OCI-LY7 (cell line): ENCODE measurements around the gene ZMYM1. TPM values are rescaled to one million over a fixed set of nuclear protein-coding genes. Genes with fewer than 3 reads are reported as not detected.
A peak's percentile ranks its signal among the peaks of the same experiment; 100 is the strongest.

Experiments
- BruUV-seq: library from RNA; stranded (reverse); fragments of 400-500 nt; replicated peaks from 2 replicates; lab custom pipeline; 2021; lab: Mats Ljungman, UMichigan
- CTCF ChIA-PET: fragments of 300-600 bp; sonication (Branson Sonifier 250); formaldehyde crosslinking; loops from one replicate; lab custom pipeline; 2022; ENCODE audit warnings: antibody characterized with exemption; ENCODE audit not compliant: unreplicated experiment; lab: Charles Lee
- POLR2A ChIA-PET: fragments of 300-600 bp; sonication (Branson Sonifier 250); formaldehyde crosslinking; loops from one replicate; lab custom pipeline; 2022; ENCODE audit warnings: antibody characterized with exemption; lab: Charles Lee
- DNase-seq: peaks from one replicate; pipeline ENCODE4 v3.0.0-alpha.2; 2015; ENCODE audit warnings: low spot score
- H2AFZ ChIP-seq: fragments of 200-600 bp; sonication (generic), shearing (Covaris generic); 2 replicates; pipeline ENCODE4 v1.6.1; 2014; ENCODE audit warnings: mild to moderate bottlenecking, antibody characterized with exemption, low read length, moderate library complexity
- H3K27ac ChIP-seq: fragments of 200-600 bp; sonication (generic); 2 replicates; pipeline ENCODE4 v1.5.1; 2014; ENCODE audit warnings: mixed run types, low read depth, mild to moderate bottlenecking, moderate library complexity, low read length, inconsistent platforms; ENCODE audit not compliant: poor library complexity, severe bottlenecking
- H3K36me3 ChIP-seq: fragments of 200-600 bp; sonication (generic); 2 replicates; pipeline ENCODE4 v1.6.1; 2014; ENCODE audit warnings: mild to moderate bottlenecking, antibody characterized with exemption, low read length, moderate library complexity, mixed read lengths; ENCODE audit not compliant: insufficient read depth
- H3K4me1 ChIP-seq: fragments of 200-600 bp; sonication (generic); 2 replicates; pipeline ENCODE4 v1.5.1; 2014; ENCODE audit warnings: mild to moderate bottlenecking, low read length; ENCODE audit not compliant: insufficient read depth, poor library complexity, severe bottlenecking
- H3K4me2 ChIP-seq: fragments of 200-600 bp; sonication (generic); 2 replicates; pipeline ENCODE4 v1.6.1; 2014; ENCODE audit warnings: mild to moderate bottlenecking, low read length
- H3K4me3 ChIP-seq: fragments of 200-600 bp; sonication (generic); 2 replicates; pipeline ENCODE4 v1.5.1; 2014; ENCODE audit warnings: mild to moderate bottlenecking, low read depth, low read length; ENCODE audit not compliant: poor library complexity, severe bottlenecking
- H3K79me2 ChIP-seq: fragments of 200-600 bp; sonication (generic); 2 replicates; pipeline ENCODE4 v1.6.1; 2016; ENCODE audit warnings: low read depth, mild to moderate bottlenecking, low read length, moderate library complexity, mixed read lengths; ENCODE audit not compliant: insufficient read depth
- H3K9me2 ChIP-seq: fragments of 200-600 bp; sonication (generic); 2 replicates; pipeline ENCODE4 v1.6.1; 2016; ENCODE audit warnings: mild to moderate bottlenecking, low read length, mixed read lengths; ENCODE audit not compliant: insufficient read depth
- H3K9me3 ChIP-seq: fragments of 200-600 bp; sonication (generic); 2 replicates; pipeline ENCODE4 v1.6.1; 2014; ENCODE audit warnings: mild to moderate bottlenecking, mixed run types, low read length, mixed read lengths
- H4K20me1 ChIP-seq: fragments of 200-600 bp; sonication (generic); 2 replicates; pipeline ENCODE4 v1.6.1; 2014; ENCODE audit warnings: mild to moderate bottlenecking, antibody characterized with exemption, low read length, moderate library complexity, mixed read lengths; ENCODE audit not compliant: insufficient read depth
- EZH2phosphoT487 ChIP-seq: fragments of 200-600 bp; sonication (generic); IDR thresholded peaks from 2 replicates; pipeline ENCODE4 v1.6.1; 2018; ENCODE audit warnings: low read depth, borderline replicate concordance, mild to moderate bottlenecking, mixed run types, antibody characterized with exemption, low read length, moderate library complexity, mixed read lengths
- intact Hi-C: fragments of 100-400 bp; cut with micrococcal nuclease; formaldehyde crosslinking; loops from one replicate; pipeline ENCODE4 v1.10.0; 2022; ENCODE audit not compliant: unreplicated experiment
- total RNA-seq, 2 experiments: library from RNA; depleted of rRNA in 1 of 2; stranded (reverse); fragments of >200 nt in 1 of 2; shearing (Covaris generic) in 1 of 2; gene quantifications; 2 replicates each; pipeline ENCODE4 v1.2.3, GENCODE V29; 2014 to 2022
- TF ChIP-seq, protein P1 (sequence below): fragments of 200-600 bp; sonication (generic); conservative IDR thresholded peaks from 2 replicates; pipeline ENCODE4 v1.5.1; 2014; ENCODE audit warnings: mild to moderate bottlenecking, antibody characterized with exemption, low read length, moderate library complexity, mixed read lengths

Gene ZMYM1
- total RNA-seq, 2 experiments from 2014 or later = 6.9 to 9.5 TPM

DNA sequence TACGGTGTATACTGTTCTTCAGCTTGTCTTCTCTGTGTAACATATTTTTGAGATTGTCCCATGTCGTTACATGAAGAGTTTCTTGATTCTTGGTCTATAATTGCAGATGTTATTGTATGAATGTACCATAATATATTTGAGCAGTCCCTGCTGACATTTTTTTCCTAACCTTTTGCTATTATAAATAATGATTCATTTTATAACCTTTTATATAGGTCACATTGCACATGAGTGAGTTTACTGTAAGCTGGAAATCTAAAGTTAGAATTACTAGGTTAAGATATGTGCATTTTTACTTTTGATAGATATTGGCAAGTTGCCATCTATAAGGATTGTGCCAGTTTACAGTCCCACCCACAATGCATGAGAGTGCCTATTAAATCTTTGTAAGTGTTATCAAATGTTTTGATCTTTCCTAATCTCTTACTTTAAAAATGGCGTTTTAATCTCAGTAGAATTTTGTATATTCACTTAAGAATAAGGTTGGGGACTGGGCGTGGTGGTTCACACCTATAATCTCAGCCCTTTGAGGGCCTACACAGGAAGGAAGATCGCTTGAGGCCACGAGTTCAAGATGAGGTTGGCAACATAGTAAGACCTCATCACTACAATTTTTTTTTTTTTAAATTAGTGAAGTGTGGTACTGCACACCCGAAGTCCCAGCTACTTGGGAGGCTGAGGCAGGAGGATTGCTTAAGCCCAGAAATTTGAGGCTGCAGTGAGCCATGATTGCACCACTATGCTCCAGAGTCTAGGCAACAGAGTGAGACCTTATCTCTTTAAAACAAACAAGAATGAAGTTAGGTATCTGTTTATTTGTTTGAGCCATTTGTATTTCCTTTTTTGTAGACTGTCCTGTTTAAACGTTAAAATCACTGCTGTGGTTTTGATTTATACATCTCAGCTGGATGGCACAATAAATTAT lies 36.5 kb downstream of the ZMYM1 start:
- Histone ChIP-seq H2AFZ (no peak overlapping the region), H3K4me2 (no peak overlapping the region), H3K9me3 (no peaks in the 10 kb centered on the region), H3K36me3 (no peaks in the 10 kb centered on the region; the same call in 1 of the 2 replicates), H3K9me2 (no peaks in the 10 kb centered on the region), H3K4me3 (no peak overlapping the region), H3K4me1 (no peaks in the 10 kb centered on the region), H4K20me1 (no peaks in the 10 kb centered on the region), H3K79me2 (no peaks in the 10 kb centered on the region), H3K27ac (no peak overlapping the region)
- BruUV-seq = no TSS peak
- intact Hi-C loops = no loop called here
- POLR2A ChIA-PET = interaction anchor here (0.5 to 0.8 kb wide), 3 partner anchors 245 to 906 kb away, joined by 3 to 5 read pairs (median 3); no protein-coding TSS in a partner anchor
- TF ChIP-seq EZH2phosphoT487 = no peak
- TF ChIP-seq, protein P1, sequence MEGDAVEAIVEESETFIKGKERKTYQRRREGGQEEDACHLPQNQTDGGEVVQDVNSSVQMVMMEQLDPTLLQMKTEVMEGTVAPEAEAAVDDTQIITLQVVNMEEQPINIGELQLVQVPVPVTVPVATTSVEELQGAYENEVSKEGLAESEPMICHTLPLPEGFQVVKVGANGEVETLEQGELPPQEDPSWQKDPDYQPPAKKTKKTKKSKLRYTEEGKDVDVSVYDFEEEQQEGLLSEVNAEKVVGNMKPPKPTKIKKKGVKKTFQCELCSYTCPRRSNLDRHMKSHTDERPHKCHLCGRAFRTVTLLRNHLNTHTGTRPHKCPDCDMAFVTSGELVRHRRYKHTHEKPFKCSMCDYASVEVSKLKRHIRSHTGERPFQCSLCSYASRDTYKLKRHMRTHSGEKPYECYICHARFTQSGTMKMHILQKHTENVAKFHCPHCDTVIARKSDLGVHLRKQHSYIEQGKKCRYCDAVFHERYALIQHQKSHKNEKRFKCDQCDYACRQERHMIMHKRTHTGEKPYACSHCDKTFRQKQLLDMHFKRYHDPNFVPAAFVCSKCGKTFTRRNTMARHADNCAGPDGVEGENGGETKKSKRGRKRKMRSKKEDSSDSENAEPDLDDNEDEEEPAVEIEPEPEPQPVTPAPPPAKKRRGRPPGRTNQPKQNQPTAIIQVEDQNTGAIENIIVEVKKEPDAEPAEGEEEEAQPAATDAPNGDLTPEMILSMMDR = no peak
- CTCF ChIA-PET = no interaction called here
- no peak for DNase-seq

- Histone ChIP-seq H3K9me2 (no peaks in the 10 kb centered on the region), H3K4me3 (no peak overlapping the region), H3K79me2 (no peaks in the 10 kb centered on the region), H3K4me1 (no peaks in the 10 kb centered on the region), H4K20me1 (no peaks in the 10 kb centered on the region), H2AFZ (no peak overlapping the region), H3K9me3 (no peaks in the 10 kb centered on the region), H3K36me3 (no peaks in the 10 kb centered on the region; the same call in 1 of the 2 replicates), H3K27ac (no peak overlapping the region), H3K4me2 (peak overlapping the region; percentile 29; the same call in 1 of the 2 replicates)
- intact Hi-C loops = no loop called here
- no TSS peak for BruUV-seq
- CTCF ChIA-PET = no interaction called here
- DNase-seq = no peak
- TF ChIP-seq, protein P1 = no peak
- no peak for TF ChIP-seq EZH2phosphoT487
- POLR2A ChIA-PET = interaction anchor here (0.7 to 1.0 kb wide), 2 partner anchors 10 to 58 kb away, joined by 3 read pairs; no protein-coding TSS in a partner anchor
These were observed 41.4 kb downstream of the ZMYM1 start for GRCh38 chr1:35120458-35121133.
